A549 treated with CORT108297 at 1 μM for 4 hours (cell line): Measurements from ENCODE around the gene PRIM2. TPM values are rescaled to one million over a fixed set of nuclear protein-coding genes. Genes with fewer than 3 reads are reported as not detected.

Experiments
- total RNA-seq: library from RNA; stranded (reverse); fragments of 200-300 nt; extraction: Qiagen RNA extraction; gene quantifications from 5 replicates; pipeline ENCODE4 v1.2.3, GENCODE V29; 2022

The PRIM2 gene
- total RNA-seq = 11.0 to 14.8 TPM (median 12.7 TPM) in 5 replicates

GRCh38 chr6:57317060-57317943 is at the start of gene PRIM2:
TSS of gene PRIM2 (plus strand) at chr6:57317630. CDS start at chr6:57318446, 816 bp downstream.

Other genes starting within 250 kb of the PRIM2 start
- gene ZNF451, start 227.4 kb upstream of the PRIM2 start, total RNA-seq = 6.3 to 9.6 TPM (median 8.3 TPM) in 5 replicates
- 8.5 to 10.0 TPM (median 9.0 TPM) in 5 replicates for gene BAG2, start 145.3 kb upstream of the PRIM2 start, total RNA-seq
- 7.0 to 10.9 TPM (median 8.3 TPM) in 5 replicates for gene RAB23, start 95.3 kb upstream of the PRIM2 start, total RNA-seq